HK-2 (cell line): ENCODE results near the gene POLR1E.
A peak's percentile ranks its signal among the peaks of the same experiment; 100 is the strongest.
"Not testable (repeated sequence)": the region's sequence is repeated elsewhere in the genome, so short reads cannot be mapped to it uniquely, and the experiment has no call there.

ENCODE experiments used
- DNase-seq: peaks from one replicate; pipeline ENCODE4 v3.0.0-alpha.2; 2018; ENCODE audit not compliant: unreplicated experiment

The POLR1E gene

GRCh38 chr9:37504605-37505004 is 18.9 kb downstream of the POLR1E start:
- DNase-seq, result no peak

- no peak for DNase-seq
Measured at GRCh38 chr9:37507566-37508134, 21.9 kb downstream of the POLR1E start.

DNA sequence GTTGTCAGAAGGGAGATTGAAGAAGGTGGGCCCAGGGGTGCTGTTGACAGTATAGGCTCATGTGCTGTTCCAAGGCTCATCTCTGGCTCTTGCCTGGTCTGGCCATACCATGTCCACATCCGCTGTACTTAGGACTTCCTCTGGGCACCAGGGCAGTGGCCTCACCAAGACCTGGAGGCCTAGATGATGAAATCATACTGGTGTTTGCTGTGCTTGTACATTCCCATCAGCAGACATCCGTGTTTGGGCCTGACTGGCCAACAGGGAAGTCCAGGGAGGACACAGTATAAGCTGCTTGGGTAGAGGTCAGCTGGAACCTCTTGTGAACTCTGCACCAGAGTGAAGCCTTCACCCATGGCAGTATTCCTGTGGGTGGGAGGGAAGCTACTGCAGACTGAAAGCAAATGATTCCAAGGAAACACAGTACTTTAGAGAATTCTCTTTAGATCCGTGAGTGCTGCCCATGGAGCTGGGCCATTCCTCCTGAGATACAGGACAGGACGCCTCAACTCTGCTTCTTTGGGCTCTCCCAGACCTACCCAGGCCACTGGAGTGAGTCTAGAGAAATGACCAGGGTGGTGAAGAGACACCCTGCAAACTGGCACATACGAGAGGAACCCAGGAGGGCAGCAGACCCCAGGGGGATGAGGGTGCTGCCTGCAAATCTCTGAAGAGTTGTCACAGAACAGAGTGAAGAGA is 22.5 kb downstream of the POLR1E start:
- DNase-seq, result no peak

- DNase-seq, result no peak
Measured at GRCh38 chr9:37508834-37509206, 23.1 kb downstream of the POLR1E start.

- no peak for DNase-seq
Measured at GRCh38 chr9:37509536-37509935, 23.8 kb downstream of the POLR1E start.

- not testable (repeated sequence) for DNase-seq
Measured at GRCh38 chr9:37510053-37510452, 24.3 kb downstream of the POLR1E start.

GRCh38 chr9:37511016-37512010 is 25.6 kb downstream of the POLR1E start:
- peak; percentile 18 for DNase-seq

DNA sequence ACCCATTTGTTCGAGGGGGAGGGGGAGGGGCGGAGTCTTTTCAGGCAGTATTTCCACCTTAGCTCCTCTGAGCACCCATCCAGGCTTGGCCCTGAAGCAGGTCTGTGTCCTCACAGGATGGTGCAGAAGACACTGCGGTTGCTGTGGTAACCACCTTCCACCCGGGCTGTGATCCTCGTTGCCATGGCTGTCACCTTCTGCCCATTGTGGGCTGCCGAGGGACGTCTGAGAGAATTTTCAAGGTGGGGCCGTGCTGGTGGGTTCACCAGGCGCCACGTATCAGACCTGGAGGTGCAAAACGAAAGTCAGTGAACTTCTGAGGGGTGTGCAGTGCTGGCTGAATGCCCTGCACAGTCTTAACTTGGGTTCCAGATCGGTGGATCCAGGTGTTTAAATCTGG is 26.7 kb downstream of the POLR1E start:
- no peak for DNase-seq

GRCh38 chr9:37514415-37514814 is 28.7 kb downstream of the POLR1E start:
- DNase-seq, result not testable (repeated sequence)

- no peak for DNase-seq
Measured at GRCh38 chr9:37514999-37515398, 29.3 kb downstream of the POLR1E start.

- no peak for DNase-seq
Measured at GRCh38 chr9:37515620-37516258, 30.0 kb downstream of the POLR1E start.

DNA sequence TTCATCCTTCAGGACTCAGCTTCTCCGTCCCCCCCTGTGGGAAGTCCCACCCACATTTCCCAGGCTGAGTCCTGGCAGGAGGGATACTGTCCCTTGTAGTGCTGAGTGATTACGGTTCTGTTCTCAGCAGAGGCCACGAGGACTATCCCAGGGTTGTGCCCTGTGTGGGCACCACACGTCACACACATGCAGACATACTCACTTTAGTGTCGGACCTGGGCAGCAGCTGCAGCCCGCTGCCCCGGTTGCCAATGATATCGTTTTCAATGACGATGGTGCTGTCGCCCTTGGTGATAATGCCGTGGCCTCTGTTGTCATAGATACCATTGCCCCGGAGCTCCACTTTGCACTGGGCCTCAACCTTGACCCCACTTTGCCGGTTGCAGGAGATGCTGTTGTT is 32.2 kb downstream of the POLR1E start:
- no peak for DNase-seq

GRCh38 chr9:37520641-37521040 is 34.9 kb downstream of the POLR1E start:
- no peak for DNase-seq

DNA sequence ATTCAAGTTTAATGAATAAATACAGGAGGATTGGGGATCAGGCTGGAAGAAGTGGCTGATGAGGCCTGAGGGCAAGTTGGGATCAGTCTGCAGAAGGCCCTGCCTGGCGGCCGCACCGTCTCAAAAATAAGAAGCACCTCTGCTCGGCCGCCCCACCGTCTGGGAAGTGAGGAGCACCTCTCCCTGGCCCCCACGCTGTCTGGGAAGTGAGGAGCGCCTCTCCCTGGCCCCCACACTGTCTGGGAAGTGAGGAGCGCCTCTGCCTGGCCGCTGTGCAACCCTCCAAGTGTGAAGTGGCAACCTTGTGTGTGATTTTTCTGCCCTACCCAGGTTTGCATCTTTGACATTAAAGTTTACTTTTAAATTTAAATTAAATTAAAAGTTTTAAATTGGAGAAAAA is 35.4 kb downstream of the POLR1E start:
- no peak for DNase-seq

DNA sequence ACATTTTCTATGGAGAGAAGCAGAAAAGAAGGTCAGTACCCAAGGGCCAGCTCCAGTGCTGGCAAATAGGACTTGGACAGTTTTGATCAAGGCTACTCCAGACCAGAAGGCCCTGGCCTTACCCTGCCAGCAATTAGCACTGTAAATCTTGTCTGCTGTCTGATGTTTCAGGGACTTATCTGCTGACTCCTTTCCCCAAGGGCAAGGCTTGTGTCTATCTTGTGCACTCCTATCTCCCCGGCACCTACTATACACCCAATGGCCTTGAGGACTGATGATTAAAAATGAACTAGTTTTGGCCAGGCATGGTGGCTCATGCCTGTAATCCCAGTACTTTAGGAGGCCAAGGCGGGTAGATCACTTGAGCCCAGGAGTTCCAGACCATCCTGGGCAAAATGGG is 37.2 kb downstream of the POLR1E start:
- DNase-seq, result no peak

DNA sequence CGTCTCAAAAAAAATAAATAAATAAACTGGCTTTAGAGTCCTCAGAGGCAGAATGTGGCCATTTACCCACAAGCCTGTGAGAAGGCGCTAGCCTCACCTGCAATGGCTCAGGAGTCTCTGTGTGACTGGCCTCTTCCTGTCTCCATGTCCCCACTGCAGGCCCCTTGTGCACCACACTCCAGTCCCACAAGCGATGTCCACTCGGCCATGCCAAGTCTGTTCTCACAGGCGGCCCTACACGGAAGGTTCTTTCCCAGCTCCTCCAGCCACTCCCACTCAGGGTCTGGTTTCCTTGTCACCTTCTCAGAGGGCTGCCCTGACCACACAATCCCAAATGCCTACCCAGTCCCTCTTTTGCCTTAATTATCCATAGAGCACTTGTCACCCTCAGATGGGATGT is 38.2 kb downstream of the POLR1E start:
- DNase-seq, result no peak

- DNase-seq, result no peak
Measured at GRCh38 chr9:37528652-37529471, 43.1 kb downstream of the POLR1E start.

- no peak for DNase-seq
Measured at GRCh38 chr9:37531699-37532098, 46.0 kb downstream of the POLR1E start.

DNA sequence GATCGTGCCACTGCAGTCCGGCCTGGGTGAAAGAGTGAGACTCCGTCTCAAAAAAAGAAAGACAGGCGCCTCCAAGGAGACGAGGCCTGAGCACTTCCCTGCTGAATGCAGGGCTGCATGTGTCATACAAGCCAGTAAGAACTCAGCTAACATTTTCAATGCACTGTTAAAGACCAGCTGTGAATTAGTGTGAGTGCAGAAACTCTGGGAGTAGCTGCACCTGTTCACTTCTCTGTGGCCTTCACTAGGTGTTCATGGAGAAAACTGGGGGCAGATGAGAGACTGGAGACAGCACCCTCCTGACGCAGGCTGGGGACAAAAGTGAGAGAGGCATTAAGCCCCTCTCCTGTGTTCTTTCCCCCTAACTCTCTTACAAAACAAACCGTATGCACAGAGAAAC is 48.7 kb downstream of the POLR1E start:
- DNase-seq, result no peak

DNA sequence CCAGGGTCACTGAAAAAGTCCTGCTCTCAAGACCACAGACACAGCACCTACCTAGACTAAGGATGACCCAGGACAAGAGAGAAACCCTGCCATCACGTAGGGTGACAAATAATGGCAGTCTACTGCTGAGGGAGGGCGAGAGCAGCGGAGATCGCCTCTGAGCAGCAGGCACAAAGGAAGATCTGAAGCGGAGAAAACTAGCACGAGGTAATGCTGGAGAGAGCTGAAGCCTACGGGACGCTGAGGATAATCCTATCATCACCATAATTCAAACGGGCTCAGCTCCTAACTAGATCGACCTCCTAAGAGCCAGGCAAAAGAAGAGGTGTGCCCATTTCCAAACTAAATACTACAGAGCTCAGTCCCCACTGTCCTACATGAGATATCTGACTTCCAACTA is 49.2 kb downstream of the POLR1E start:
- DNase-seq, result no peak

- no peak for DNase-seq
Measured at GRCh38 chr9:37538099-37538498, 52.4 kb downstream of the POLR1E start.
